Activated T-helper 17 cell treated with anti-CD3 and anti-CD28 coated beads, Interleukin-2, amount 50 U/mL, for 72 hours (primary cell): ENCODE measurements around the gene STAT5A. TPM values are rescaled to one million over a fixed set of nuclear protein-coding genes. Genes with fewer than 3 reads are reported as not detected.
A peak's percentile ranks its signal among the peaks of the same experiment; 100 is the strongest.

Source experiments
- ATAC-seq: fragments of 150-1000 bp; cut with Tn5 transposase; replicated peaks from 2 replicates; pipeline ENCODE4 v1.10.0; 2021; ENCODE audit warnings: mild to moderate bottlenecking, moderate library complexity
- H3K27ac Mint-ChIP-seq: one replicate; pipeline ENCODE4 v1.8.0; 2022; ENCODE audit warnings: mixed read lengths
- H3K27me3 Mint-ChIP-seq: one replicate; pipeline ENCODE4 v1.8.0; 2022; ENCODE audit warnings: mixed read lengths
- H3K36me3 Mint-ChIP-seq: one replicate; pipeline ENCODE4 v1.8.0; 2022; ENCODE audit warnings: low read depth, mild to moderate bottlenecking, mixed read lengths
- H3K4me1 Mint-ChIP-seq: one replicate; pipeline ENCODE4 v1.8.0; 2022; ENCODE audit warnings: mixed read lengths
- H3K4me3 Mint-ChIP-seq: one replicate; pipeline ENCODE4 v1.8.0; 2022; ENCODE audit warnings: mild to moderate bottlenecking, mixed read lengths
- H3K9me3 Mint-ChIP-seq: one replicate; pipeline ENCODE4 v1.8.0; 2022; ENCODE audit warnings: mixed read lengths
- total RNA-seq, 2 donors: library from RNA; stranded (reverse); gene quantifications; one replicate each; pipeline ENCODE4 v1.2.3, GENCODE V29; 2022

STAT5A gene
- total RNA-seq, 2 donors from 2014 or later: 133 to 305 TPM

- H3K36me3 Mint-ChIP-seq: peaks cover 93% of the 10 kb centered on the region
- ATAC-seq: peak; percentile 53
- H3K27me3 Mint-ChIP-seq: no peaks in the 10 kb centered on the region
- H3K9me3 Mint-ChIP-seq: no peaks in the 10 kb centered on the region
- H3K4me1 Mint-ChIP-seq: peaks cover 14% of the 10 kb centered on the region
- peak overlapping the region; percentile 59 for H3K4me3 Mint-ChIP-seq
- peak overlapping the region; percentile 76 for H3K27ac Mint-ChIP-seq
These were observed 44.8 kb downstream of the STAT5A start for GRCh38 chr17:42333053-42333452.

GRCh38 chr17:42334677-42335076 is 46.4 kb downstream of the STAT5A start:
- Mint-ChIP-seq H3K27me3 (no peaks in the 10 kb centered on the region), H3K9me3 (no peaks in the 10 kb centered on the region), H3K4me3 (peak overlapping the region; percentile 60), H3K4me1 (peaks cover 26% of the 10 kb centered on the region), H3K27ac (peak overlapping the region; percentile 87), H3K36me3 (peaks cover 93% of the 10 kb centered on the region)
- ATAC-seq: no peak

- Mint-ChIP-seq H3K36me3 (peaks cover 93% of the 10 kb centered on the region), H3K9me3 (no peaks in the 10 kb centered on the region)
These were observed 49.1 kb downstream of the STAT5A start for GRCh38 chr17:42337442-42337841.

GRCh38 chr17:42338427-42338985 is 50.2 kb downstream of the STAT5A start:
- peaks cover 93% of the 10 kb centered on the region for H3K36me3 Mint-ChIP-seq
- H3K27ac Mint-ChIP-seq: peak overlapping the region; percentile 95
- H3K4me3 Mint-ChIP-seq: peak overlapping the region; percentile 79
- H3K27me3 Mint-ChIP-seq: no peaks in the 10 kb centered on the region
- H3K4me1 Mint-ChIP-seq: peaks cover 43% of the 10 kb centered on the region
- no peak for ATAC-seq
- H3K9me3 Mint-ChIP-seq: no peaks in the 10 kb centered on the region

More at GRCh38 chr17:42337442-42337841, 49.1 kb downstream of the STAT5A start:
- H3K4me1 Mint-ChIP-seq: peaks cover 42% of the 10 kb centered on the region
- peak; percentile 69 for ATAC-seq
- peak overlapping the region; percentile 84 for H3K4me3 Mint-ChIP-seq
- no peaks in the 10 kb centered on the region for H3K27me3 Mint-ChIP-seq
- H3K27ac Mint-ChIP-seq: peak overlapping the region; percentile 96

DNA sequence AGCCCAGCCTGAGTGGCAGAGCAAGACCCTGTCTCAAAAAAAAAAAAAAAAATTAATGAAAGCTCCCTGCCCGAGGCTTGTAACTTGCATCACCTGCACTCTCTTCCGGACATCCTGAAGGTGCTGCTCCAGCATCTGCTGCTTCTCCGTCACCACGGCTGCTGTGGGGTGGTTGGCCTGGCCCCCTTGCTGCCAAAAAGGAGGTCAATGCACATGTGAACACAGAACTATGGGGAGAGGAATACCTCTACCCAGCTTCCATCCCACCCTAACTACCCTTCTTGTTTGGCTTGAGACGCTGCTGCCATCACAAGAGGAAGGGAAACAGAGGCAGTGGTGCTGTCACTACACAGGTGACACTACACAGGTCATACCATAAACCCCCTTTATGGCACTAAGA is 50.9 kb downstream of the STAT5A start:
- Mint-ChIP-seq H3K9me3 (no peaks in the 10 kb centered on the region), H3K4me3 (peak overlapping the region; percentile 79), H3K36me3 (peaks cover 93% of the 10 kb centered on the region), H3K4me1 (peaks cover 44% of the 10 kb centered on the region), H3K27me3 (no peaks in the 10 kb centered on the region), H3K27ac (peak overlapping the region; percentile 95)
- no peak for ATAC-seq

DNA sequence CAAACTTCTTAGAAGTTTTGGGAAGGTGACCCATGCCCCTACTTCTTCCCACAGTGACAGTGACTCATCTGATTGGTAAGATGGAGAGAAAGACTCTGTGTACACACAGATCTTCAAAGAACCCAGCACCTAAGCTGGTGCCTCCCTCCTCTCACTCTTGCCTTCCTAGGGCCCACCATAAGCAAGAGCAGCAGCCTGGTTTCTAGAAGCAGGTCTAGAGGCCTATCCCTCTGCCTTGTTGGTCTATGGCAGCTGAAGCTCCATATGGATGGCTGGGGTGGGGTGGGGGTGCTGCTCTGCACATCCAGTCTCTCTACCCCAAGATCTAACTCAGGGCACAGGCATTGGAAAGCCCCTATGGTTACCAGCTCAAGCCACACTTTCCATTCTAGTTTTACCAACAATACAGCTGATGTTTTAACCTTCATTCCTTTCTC is 52.4 kb downstream of the STAT5A start:
- Mint-ChIP-seq H3K27ac (peak overlapping the region; percentile 95), H3K9me3 (no peaks in the 10 kb centered on the region), H3K4me3 (peak overlapping the region; percentile 75), H3K4me1 (peaks cover 44% of the 10 kb centered on the region), H3K27me3 (no peaks in the 10 kb centered on the region), H3K36me3 (peaks cover 93% of the 10 kb centered on the region)
- ATAC-seq: peak; percentile 57

DNA sequence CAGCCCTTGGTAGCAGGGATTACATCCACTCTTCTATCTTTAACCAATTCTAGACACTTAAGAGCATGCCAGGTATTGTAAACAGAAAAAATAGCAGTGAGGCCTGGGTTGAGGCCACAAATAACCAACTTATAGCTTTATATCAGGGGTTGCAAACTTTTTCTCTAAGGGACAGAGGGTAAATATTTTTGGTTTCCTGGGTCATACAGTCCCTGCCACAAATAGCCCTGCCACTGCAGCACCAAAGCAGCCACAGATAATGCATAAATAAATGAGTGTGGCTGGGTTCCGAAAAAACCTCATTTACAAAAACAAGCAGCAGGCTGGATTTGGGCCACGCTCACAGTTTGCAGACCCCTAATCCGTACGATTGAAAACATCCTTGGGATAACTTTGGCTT is 53.3 kb downstream of the STAT5A start:
- peaks cover 95% of the 10 kb centered on the region for H3K36me3 Mint-ChIP-seq
- peaks cover 44% of the 10 kb centered on the region for H3K4me1 Mint-ChIP-seq
- H3K27me3 Mint-ChIP-seq: no peaks in the 10 kb centered on the region
- peak overlapping the region; percentile 95 for H3K27ac Mint-ChIP-seq
- H3K4me3 Mint-ChIP-seq: peak overlapping the region; percentile 75
- no peak for ATAC-seq
- no peaks in the 10 kb centered on the region for H3K9me3 Mint-ChIP-seq

GRCh38 chr17:42342242-42343008 is 54.1 kb downstream of the STAT5A start:
- Mint-ChIP-seq H3K36me3 (peaks cover 96% of the 10 kb centered on the region), H3K4me3 (peak overlapping the region; percentile 75), H3K9me3 (no peaks in the 10 kb centered on the region), H3K4me1 (peaks cover 43% of the 10 kb centered on the region), H3K27ac (peak overlapping the region; percentile 95), H3K27me3 (no peaks in the 10 kb centered on the region)
- ATAC-seq: peak; percentile 74

DNA sequence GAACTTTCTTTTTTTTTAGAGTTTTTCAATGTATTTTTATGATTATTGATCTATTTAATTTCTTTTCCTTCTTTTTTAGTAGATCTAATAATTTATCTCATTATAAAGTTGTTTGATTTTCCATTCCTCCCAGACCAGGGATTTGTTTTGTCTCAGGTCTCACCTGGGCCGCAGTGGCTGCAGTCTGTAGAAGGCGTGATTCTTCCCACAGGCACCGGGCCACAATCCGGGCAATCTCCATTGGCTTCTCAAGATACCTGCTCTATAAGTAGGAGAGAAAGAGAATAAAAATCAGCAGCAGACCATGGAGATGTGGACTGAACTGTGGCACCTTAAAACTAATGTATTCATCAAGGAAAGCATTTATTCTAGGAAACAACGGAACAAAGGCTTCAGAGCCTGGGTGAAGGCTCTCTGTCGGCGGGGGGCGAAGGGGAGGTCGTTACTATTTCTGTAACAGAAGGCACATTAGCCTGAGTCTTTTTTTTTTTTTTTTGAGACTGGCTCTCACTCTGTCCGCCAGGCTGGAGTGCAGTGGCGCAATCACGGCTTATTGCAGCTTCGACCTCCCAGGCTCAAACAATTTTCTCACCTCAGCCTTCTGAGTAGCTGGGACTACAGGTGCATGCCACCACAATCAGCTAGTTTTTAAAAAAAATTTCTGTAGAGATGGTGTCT is 57.2 kb downstream of the STAT5A start:
- Mint-ChIP-seq H3K27me3 (no peaks in the 10 kb centered on the region), H3K4me1 (peaks cover 37% of the 10 kb centered on the region), H3K9me3 (no peaks in the 10 kb centered on the region), H3K4me3 (no peak overlapping the region), H3K36me3 (peaks cover 99% of the 10 kb centered on the region), H3K27ac (no peak overlapping the region)
- ATAC-seq: no peak

DNA sequence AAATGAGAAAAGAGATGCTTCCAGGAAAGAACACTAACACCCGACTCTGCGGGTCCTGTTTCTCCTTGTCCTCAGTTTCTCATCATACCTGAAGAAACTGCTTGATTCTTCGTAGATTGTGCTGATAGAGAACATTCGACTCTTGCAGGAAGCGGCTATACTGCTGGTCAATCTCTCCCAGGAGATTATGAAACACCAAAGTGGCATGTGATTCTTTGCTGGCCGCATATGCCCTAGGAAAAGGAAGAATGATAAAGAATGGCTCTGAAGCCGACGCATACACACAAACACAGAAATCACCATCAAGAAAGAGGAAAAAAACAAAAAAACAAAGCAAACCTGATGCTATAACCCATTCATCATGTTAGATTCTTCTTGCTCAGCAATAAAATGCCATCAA is 58.2 kb downstream of the STAT5A start:
- H3K9me3 Mint-ChIP-seq: no peaks in the 10 kb centered on the region
- no peaks in the 10 kb centered on the region for H3K27me3 Mint-ChIP-seq
- H3K27ac Mint-ChIP-seq: no peak overlapping the region
- H3K4me3 Mint-ChIP-seq: no peak overlapping the region
- H3K36me3 Mint-ChIP-seq: peaks cover 96% of the 10 kb centered on the region
- ATAC-seq: no peak
- peaks cover 28% of the 10 kb centered on the region for H3K4me1 Mint-ChIP-seq

GRCh38 chr17:42347198-42347597 is 58.9 kb downstream of the STAT5A start:
- H3K27ac Mint-ChIP-seq: peak overlapping the region; percentile 58
- H3K4me1 Mint-ChIP-seq: peaks cover 26% of the 10 kb centered on the region
- no peak for ATAC-seq

DNA sequence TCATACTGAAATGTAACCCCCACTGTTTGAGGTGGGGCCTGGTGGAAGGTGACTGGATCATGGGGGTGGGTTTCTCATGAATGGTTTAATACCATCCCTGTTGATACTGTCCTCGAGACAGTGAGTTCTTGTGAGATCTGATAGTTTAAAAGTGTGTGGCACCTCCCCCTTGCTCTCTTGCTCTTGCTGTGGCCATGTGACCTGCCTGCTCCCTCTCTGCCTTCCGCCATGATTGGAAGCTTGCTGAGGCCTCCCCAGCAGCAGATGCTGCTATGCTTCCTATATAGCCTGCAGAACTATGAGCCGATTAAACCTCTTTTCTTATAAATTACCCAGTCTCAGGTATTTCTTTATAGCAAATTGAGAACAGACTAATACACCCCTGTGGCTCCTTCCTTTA is 59.3 kb downstream of the STAT5A start:
- Mint-ChIP-seq H3K27ac (peak overlapping the region; percentile 58), H3K4me3 (no peak overlapping the region), H3K36me3 (peaks cover 95% of the 10 kb centered on the region), H3K9me3 (no peaks in the 10 kb centered on the region), H3K27me3 (no peaks in the 10 kb centered on the region), H3K4me1 (peaks cover 22% of the 10 kb centered on the region)
- ATAC-seq: no peak

More at GRCh38 chr17:42347198-42347597, 58.9 kb downstream of the STAT5A start:
- Mint-ChIP-seq H3K4me3 (no peak overlapping the region), H3K27me3 (no peaks in the 10 kb centered on the region), H3K36me3 (peaks cover 95% of the 10 kb centered on the region), H3K9me3 (no peaks in the 10 kb centered on the region)

DNA sequence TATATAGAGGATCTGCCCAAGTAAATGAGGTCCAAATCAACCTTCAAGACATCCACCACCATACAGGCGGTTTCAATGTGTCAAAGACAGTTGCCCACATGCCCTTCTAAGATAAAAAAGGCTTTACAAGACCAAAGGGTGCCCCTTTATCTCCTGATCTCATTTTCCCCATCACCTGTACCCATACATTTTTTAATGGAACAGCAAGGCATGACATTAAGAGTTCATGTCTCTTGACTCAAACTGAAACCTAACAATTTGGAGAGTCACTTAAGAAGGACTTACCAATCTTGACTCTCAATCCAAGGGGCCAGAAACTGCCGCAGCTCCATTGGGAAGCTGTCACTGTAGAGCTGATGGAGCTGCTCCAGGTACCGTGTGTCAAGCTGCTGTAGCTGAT is 59.8 kb downstream of the STAT5A start:
- no peaks in the 10 kb centered on the region for H3K9me3 Mint-ChIP-seq
- peaks cover 19% of the 10 kb centered on the region for H3K4me1 Mint-ChIP-seq
- no peaks in the 10 kb centered on the region for H3K27me3 Mint-ChIP-seq
- peak; percentile 42 for ATAC-seq
- H3K27ac Mint-ChIP-seq: peak overlapping the region; percentile 58
- H3K36me3 Mint-ChIP-seq: peaks cover 95% of the 10 kb centered on the region
- peak overlapping the region; percentile 0 for H3K4me3 Mint-ChIP-seq

GRCh38 chr17:42354956-42355843 is 66.9 kb downstream of the STAT5A start:
- Mint-ChIP-seq H3K4me1 (peaks cover 17% of the 10 kb centered on the region), H3K27me3 (no peaks in the 10 kb centered on the region)
- ATAC-seq: peak; percentile 55

More at GRCh38 chr17:42354956-42355843, 66.9 kb downstream of the STAT5A start:
- H3K4me3 Mint-ChIP-seq: peak overlapping the region; percentile 42
- peak overlapping the region; percentile 13 for H3K27ac Mint-ChIP-seq
- peaks cover 75% of the 10 kb centered on the region for H3K36me3 Mint-ChIP-seq
- H3K9me3 Mint-ChIP-seq: no peaks in the 10 kb centered on the region
